Left ventricle myocardium inferior (tissue), 1 donor: Measurements from ENCODE around the gene APBA1. TPM values are rescaled to one million over a fixed set of nuclear protein-coding genes. Genes with fewer than 3 reads are reported as not detected.

Experiments
- DNase-seq: peaks from one replicate; pipeline ENCODE4 v3.0.0-alpha.2; 2020
- H3K27ac ChIP-seq: fragments of 200-600 bp; replicated peaks from 2 replicates; pipeline ENCODE4 v1.8.0; 2021
- H3K27me3 ChIP-seq: fragments of 200-600 bp; 2 replicates; pipeline ENCODE4 v1.8.0; 2021; ENCODE audit warnings: low read depth
- H3K36me3 ChIP-seq: fragments of 200-600 bp; 2 replicates; pipeline ENCODE4 v1.8.0; 2021
- H3K4me1 ChIP-seq: fragments of 200-600 bp; 2 replicates; pipeline ENCODE4 v1.8.0; 2021
- H3K4me3 ChIP-seq: fragments of 200-600 bp; 2 replicates; pipeline ENCODE4 v1.8.0; 2021; ENCODE audit warnings: mild to moderate bottlenecking, moderate library complexity
- H3K9me3 ChIP-seq: fragments of 200-600 bp; replicated peaks from 2 replicates; pipeline ENCODE4 v1.8.0; 2021
- intact Hi-C: fragments of 100-400 bp; cut with micrococcal nuclease; formaldehyde crosslinking; loops from one replicate; pipeline ENCODE4 v1.11.0; 2022
- total RNA-seq: library from RNA; stranded (reverse); fragmentation: NEBNext Ultra II Directional; extraction: Animal tissue kit (Norgen Biotek cat#: 25700); gene quantifications from one replicate; pipeline ENCODE4 v1.2.1, GENCODE V29; 2021
- TF ChIP-seq, protein P1 (sequence below): fragments of 200-600 bp; IDR thresholded peaks from 2 replicates; pipeline ENCODE4 v1.8.0; 2021; ENCODE audit warnings: antibody characterized with exemption, mild to moderate bottlenecking, borderline replicate concordance
- donor health status: DM: no; HTN: yes; CAD: no; lungs with severe emphysema.

Gene APBA1
- total RNA-seq, 1 donor from 2014 or later, result 3.0 TPM

- H3K27ac ChIP-seq, result no peak overlapping the region
- no peaks in the 10 kb centered on the region for H3K36me3 ChIP-seq
- H3K4me1 ChIP-seq, result peaks cover 19% of the 10 kb centered on the region
- TF ChIP-seq, protein P1, sequence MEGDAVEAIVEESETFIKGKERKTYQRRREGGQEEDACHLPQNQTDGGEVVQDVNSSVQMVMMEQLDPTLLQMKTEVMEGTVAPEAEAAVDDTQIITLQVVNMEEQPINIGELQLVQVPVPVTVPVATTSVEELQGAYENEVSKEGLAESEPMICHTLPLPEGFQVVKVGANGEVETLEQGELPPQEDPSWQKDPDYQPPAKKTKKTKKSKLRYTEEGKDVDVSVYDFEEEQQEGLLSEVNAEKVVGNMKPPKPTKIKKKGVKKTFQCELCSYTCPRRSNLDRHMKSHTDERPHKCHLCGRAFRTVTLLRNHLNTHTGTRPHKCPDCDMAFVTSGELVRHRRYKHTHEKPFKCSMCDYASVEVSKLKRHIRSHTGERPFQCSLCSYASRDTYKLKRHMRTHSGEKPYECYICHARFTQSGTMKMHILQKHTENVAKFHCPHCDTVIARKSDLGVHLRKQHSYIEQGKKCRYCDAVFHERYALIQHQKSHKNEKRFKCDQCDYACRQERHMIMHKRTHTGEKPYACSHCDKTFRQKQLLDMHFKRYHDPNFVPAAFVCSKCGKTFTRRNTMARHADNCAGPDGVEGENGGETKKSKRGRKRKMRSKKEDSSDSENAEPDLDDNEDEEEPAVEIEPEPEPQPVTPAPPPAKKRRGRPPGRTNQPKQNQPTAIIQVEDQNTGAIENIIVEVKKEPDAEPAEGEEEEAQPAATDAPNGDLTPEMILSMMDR, result no peak
- H3K9me3 ChIP-seq, result no peaks in the 10 kb centered on the region
- H3K4me3 ChIP-seq, result no peak overlapping the region
- H3K27me3 ChIP-seq, result no peaks in the 10 kb centered on the region
- intact Hi-C loops, result no loop called here
- no peak for DNase-seq
Measured at GRCh38 chr9:69582018-69582417, 90.2 kb downstream of the APBA1 start.

GRCh38 chr9:69580582-69581214 lies 91.5 kb downstream of the APBA1 start:
- H3K36me3 ChIP-seq, result no peaks in the 10 kb centered on the region
- no peak overlapping the region for H3K27ac ChIP-seq
- intact Hi-C loops, result no loop called here

GRCh38 chr9:69579760-69580581 lies 92.2 kb downstream of the APBA1 start:
- no peaks in the 10 kb centered on the region for H3K27me3 ChIP-seq
- no peak overlapping the region for H3K27ac ChIP-seq
- H3K36me3 ChIP-seq, result no peaks in the 10 kb centered on the region
- H3K4me3 ChIP-seq, result no peak overlapping the region
- peaks cover 5% of the 10 kb centered on the region for H3K9me3 ChIP-seq
- intact Hi-C loops, result no loop called here
- peaks cover 19% of the 10 kb centered on the region for H3K4me1 ChIP-seq
- no peak for DNase-seq
- TF ChIP-seq, protein P1, result no peak

More at GRCh38 chr9:69580582-69581214, 91.5 kb downstream of the APBA1 start:
- H3K4me1 ChIP-seq, result peaks cover 19% of the 10 kb centered on the region
- TF ChIP-seq, protein P1, result no peak
- no peak for DNase-seq
- no peaks in the 10 kb centered on the region for H3K9me3 ChIP-seq
- no peaks in the 10 kb centered on the region for H3K27me3 ChIP-seq
- no peak overlapping the region for H3K4me3 ChIP-seq

GRCh38 chr9:69579032-69579758 lies 93.0 kb downstream of the APBA1 start:
- H3K36me3 ChIP-seq, result no peaks in the 10 kb centered on the region
- DNase-seq, result no peak
- no peak overlapping the region for H3K27ac ChIP-seq
- intact Hi-C loops, result no loop called here
- H3K27me3 ChIP-seq, result no peaks in the 10 kb centered on the region
- peaks cover 19% of the 10 kb centered on the region for H3K4me1 ChIP-seq
- peaks cover 5% of the 10 kb centered on the region for H3K9me3 ChIP-seq
- H3K4me3 ChIP-seq, result no peak overlapping the region
- TF ChIP-seq, protein P1, result no peak

DNA sequence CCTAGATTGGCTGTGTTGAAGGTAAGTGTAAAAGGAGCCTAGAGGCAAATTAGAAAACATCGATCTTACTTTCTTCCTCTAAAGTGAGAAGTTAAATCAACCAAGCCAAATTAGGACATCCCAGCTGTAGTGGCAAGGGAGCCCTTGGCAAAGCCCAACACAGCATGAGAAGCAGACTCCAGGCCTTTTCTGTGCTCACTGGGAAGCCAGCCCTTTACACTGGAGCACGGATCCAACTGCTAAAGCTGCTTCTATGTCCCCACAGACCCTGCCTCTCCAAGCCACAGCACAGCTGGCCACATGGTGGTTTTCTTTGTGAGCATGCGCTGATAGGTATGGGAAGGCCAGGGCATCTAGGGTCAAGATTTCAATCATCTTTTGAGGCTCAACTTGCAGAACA lies 94.1 kb downstream of the APBA1 start:
- no peak overlapping the region for H3K4me3 ChIP-seq
- intact Hi-C loops, result no loop called here
- DNase-seq, result peak; percentile 35
- no peaks in the 10 kb centered on the region for H3K27me3 ChIP-seq
- H3K9me3 ChIP-seq, result peaks cover 5% of the 10 kb centered on the region
- peaks cover 19% of the 10 kb centered on the region for H3K4me1 ChIP-seq
- H3K27ac ChIP-seq, result no peak overlapping the region
- no peaks in the 10 kb centered on the region for H3K36me3 ChIP-seq
- TF ChIP-seq, protein P1, result no peak
